Measurements from ENCODE around the gene AMBP.
A peak's percentile ranks its signal among the peaks of the same experiment; 100 is the strongest.
"Not testable (repeated sequence)": the region's sequence is repeated elsewhere in the genome, so short reads cannot be mapped to it uniquely, and the experiment has no call there.

Gene AMBP

GRCh38 chr9:114091711-114092110 lies 13.6 kb upstream of the AMBP start:
- DNase-seq = no peak

- no peak for DNase-seq
These were observed 12.7 kb upstream of the AMBP start for GRCh38 chr9:114090798-114091197.

- DNase-seq = no peak
These were observed 11.2 kb upstream of the AMBP start for GRCh38 chr9:114089206-114089840.

GRCh38 chr9:114088571-114089170 lies 10.6 kb upstream of the AMBP start:
- DNase-seq = no peak

- no peak for DNase-seq
These were observed 9.6 kb upstream of the AMBP start for GRCh38 chr9:114087721-114088120.

- no peak for DNase-seq
These were observed 8.5 kb upstream of the AMBP start for GRCh38 chr9:114086607-114087006.

- no peak for DNase-seq
These were observed 7.9 kb upstream of the AMBP start for GRCh38 chr9:114086009-114086408.

- no peak for DNase-seq
These were observed 7.3 kb upstream of the AMBP start for GRCh38 chr9:114085387-114085789.

- DNase-seq = no peak
These were observed 6.4 kb upstream of the AMBP start for GRCh38 chr9:114084282-114085073.

- no peak for DNase-seq
These were observed 5.6 kb upstream of the AMBP start for GRCh38 chr9:114083666-114084065.

GRCh38 chr9:114082763-114083412 lies 4.8 kb upstream of the AMBP start:
- DNase-seq = not testable (repeated sequence)

GRCh38 chr9:114082017-114082762 lies 4.1 kb upstream of the AMBP start:
- peak; percentile 82 for DNase-seq

GRCh38 chr9:114081441-114082016 lies 3.4 kb upstream of the AMBP start:
- no peak for DNase-seq

GRCh38 chr9:114080773-114081440 lies 2.8 kb upstream of the AMBP start:
- DNase-seq = no peak

- DNase-seq = no peak
These were observed 2.2 kb upstream of the AMBP start for GRCh38 chr9:114080195-114080772.

GRCh38 chr9:114078781-114079156 lies 669 bp upstream of the AMBP start:
- no peak for DNase-seq

- DNase-seq = no peak
These were observed 800 bp downstream of the AMBP start for GRCh38 chr9:114077162-114077837.

GRCh38 chr9:114076237-114077161 lies 1.6 kb downstream of the AMBP start:
- no peak for DNase-seq

- DNase-seq = no peak
These were observed 2.5 kb downstream of the AMBP start for GRCh38 chr9:114075602-114076001.

Measured in hematopoietic multipotent progenitor cell treated with erythropoietin and hydrocortisone succinate and interleukin-3 and kit ligand, for 8 days (in vitro differentiated cells).